ENCODE data around the gene SERPINE1.

Gene SERPINE1

GRCh38 chr7:101185258-101185839, 58.4 kb downstream of the SERPINE1 start:
- Histone ChIP-seq H3K79me1 (ENCODE audit: low read length) (no peaks in the 10 kb centered on the region), H3K23ac (ENCODE audit: low read length) (no peak overlapping the region), H3K4me1 (ENCODE audit: control insufficient read depth, low read depth, low read length) (peaks cover 2% of the 10 kb centered on the region), H3K18ac (ENCODE audit: low read length) (no peak overlapping the region), H2AK5ac (ENCODE audit: low read length) (no peak overlapping the region), H3K56ac (ENCODE audit: low read length) (no peak overlapping the region), H3K4me3 (ENCODE audit: low read length) (no peak overlapping the region), H3K9ac (ENCODE audit: low read length) (no peak overlapping the region), H2BK15ac (replicated peaks; ENCODE audit: low read depth) (no peak overlapping the region), H3K27me3 (ENCODE audit: insufficient read depth, low read length, poor library complexity) (peaks cover 5% of the 10 kb centered on the region), H3K4ac (ENCODE audit: low read depth, low read length) (no peak overlapping the region), H3K27ac (ENCODE audit: low read depth, low read length) (no peak overlapping the region), H2BK120ac (ENCODE audit: low read depth, low read length) (no peak overlapping the region), H2BK5ac (ENCODE audit: low read length) (no peak overlapping the region), H4K5ac (ENCODE audit: low read length) (no peak overlapping the region), H3K79me2 (ENCODE audit: control insufficient read depth, insufficient read depth, low read length) (no peaks in the 10 kb centered on the region), H3K36me3 (ENCODE audit: control insufficient read depth, insufficient read depth, low read length) (no peaks in the 10 kb centered on the region), H4K8ac (ENCODE audit: low read depth, low read length) (no peak overlapping the region), H3K4me2 (ENCODE audit: low read length) (no peak overlapping the region)
- WGBS (ENCODE audit: extremely low coverage, insufficient coverage, low lambda C conversion rate) = no CpG with 5 or more reads among the region's 5 CpGs
- DNase-seq = no peak

GRCh38 chr7:101186194-101186593, 59.3 kb downstream of the SERPINE1 start:
- no peak overlapping the region for H4K8ac ChIP-seq (ENCODE audit: low read depth, low read length)
- no peak overlapping the region for H3K18ac ChIP-seq (ENCODE audit: low read length)
- no peak overlapping the region for H3K56ac ChIP-seq (ENCODE audit: low read length)
- no peak for DNase-seq
- H4K5ac ChIP-seq (ENCODE audit: low read length) = no peak overlapping the region
- H2BK5ac ChIP-seq (ENCODE audit: low read length) = no peak overlapping the region
- H2BK15ac ChIP-seq (replicated peaks; ENCODE audit: low read depth) = no peak overlapping the region
- no peak overlapping the region for H3K4ac ChIP-seq (ENCODE audit: low read depth, low read length)
- no peak overlapping the region for H3K27ac ChIP-seq (ENCODE audit: low read depth, low read length)
- no peak overlapping the region for H3K23ac ChIP-seq (ENCODE audit: low read length)
- no CpG with 5 or more reads among the region's 6 CpGs for WGBS (ENCODE audit: extremely low coverage, insufficient coverage, low lambda C conversion rate)
- no peak overlapping the region for H3K4me2 ChIP-seq (ENCODE audit: low read length)
- H2AK5ac ChIP-seq (ENCODE audit: low read length) = no peak overlapping the region
- H3K27me3 ChIP-seq (ENCODE audit: insufficient read depth, low read length, poor library complexity) = no peaks in the 10 kb centered on the region
- no peaks in the 10 kb centered on the region for H3K79me2 ChIP-seq (ENCODE audit: control insufficient read depth, insufficient read depth, low read length)
- no peak overlapping the region for H2BK120ac ChIP-seq (ENCODE audit: low read depth, low read length)
- H3K36me3 ChIP-seq (ENCODE audit: control insufficient read depth, insufficient read depth, low read length) = no peaks in the 10 kb centered on the region
- H3K9ac ChIP-seq (ENCODE audit: low read length) = no peak overlapping the region
- H3K4me1 ChIP-seq (ENCODE audit: control insufficient read depth, low read depth, low read length) = peaks cover 2% of the 10 kb centered on the region
- no peaks in the 10 kb centered on the region for H3K79me1 ChIP-seq (ENCODE audit: low read length)
- H3K4me3 ChIP-seq (ENCODE audit: low read length) = no peak overlapping the region

- Histone ChIP-seq H3K79me2 (ENCODE audit: control insufficient read depth, insufficient read depth, low read length) (no peaks in the 10 kb centered on the region), H3K9ac (ENCODE audit: low read length) (no peak overlapping the region), H2AK5ac (ENCODE audit: low read length) (no peak overlapping the region), H2BK5ac (ENCODE audit: low read length) (no peak overlapping the region), H3K27ac (ENCODE audit: low read depth, low read length) (no peak overlapping the region), H3K18ac (ENCODE audit: low read length) (no peak overlapping the region), H2BK120ac (ENCODE audit: low read depth, low read length) (no peak overlapping the region), H3K4ac (ENCODE audit: low read depth, low read length) (no peak overlapping the region), H3K79me1 (ENCODE audit: low read length) (no peaks in the 10 kb centered on the region), H4K5ac (ENCODE audit: low read length) (no peak overlapping the region), H3K23ac (ENCODE audit: low read length) (no peak overlapping the region), H3K36me3 (ENCODE audit: control insufficient read depth, insufficient read depth, low read length) (no peaks in the 10 kb centered on the region), H3K27me3 (ENCODE audit: insufficient read depth, low read length, poor library complexity) (no peaks in the 10 kb centered on the region), H3K56ac (ENCODE audit: low read length) (no peak overlapping the region), H4K8ac (ENCODE audit: low read depth, low read length) (no peak overlapping the region), H3K4me1 (ENCODE audit: control insufficient read depth, low read depth, low read length) (peaks cover 2% of the 10 kb centered on the region), H3K4me2 (ENCODE audit: low read length) (no peak overlapping the region), H2BK15ac (replicated peaks; ENCODE audit: low read depth) (no peak overlapping the region), H3K4me3 (ENCODE audit: low read length) (no peak overlapping the region)
- DNase-seq = no peak
- WGBS (ENCODE audit: extremely low coverage, insufficient coverage, low lambda C conversion rate) = no CpG with 5 or more reads among the region's 4 CpGs
These were observed 60.0 kb downstream of the SERPINE1 start for GRCh38 chr7:101186844-101187428.

Small RNA genes within 50 kb of the gene (small RNA-seq; reads per million reads assigned to genes)
- 0.54 reads per million for gene MIR4653 (ENCODE audit: insufficient read depth)
